H1 (cell line): ENCODE results near the gene EMP3. TPM values are rescaled to one million over a fixed set of nuclear protein-coding genes. Genes with fewer than 3 reads are reported as not detected.

Experiments
- CTCF ChIA-PET: fragments of 300-600 bp; sonication (Branson Sonifier 250); formaldehyde crosslinking; loops from one replicate; lab custom pipeline; 2021; ENCODE audit not compliant: partially characterized antibody; lab: Charles Lee
- POLR2A ChIA-PET: fragments of 300-600 bp; sonication (Branson Sonifier 250); formaldehyde crosslinking; loops from one replicate; lab custom pipeline; 2021; ENCODE audit warnings: inconsistent platforms; ENCODE audit not compliant: partially characterized antibody; lab: Charles Lee
- DNase-seq, 2 experiments: peaks; one replicate each; pipeline versions ENCODE4 v3.0.0 to v3.0.0-alpha.2; 2010 to 2022; ENCODE audit warnings: low spot score in 2 of 2, low read depth in 1 of 2, mixed read lengths in 1 of 2
- FAIRE-seq: peaks from 2 replicates; lab custom pipeline; 2011; peaks lifted over from hg19 to GRCh38; lab: Jason Lieb, UNC
- H2AFZ ChIP-seq: 2 replicates; pipeline ENCODE4 v1.8.1; 2012; ENCODE audit warnings: low read length, inconsistent platforms
- H2AK5ac ChIP-seq: 2 replicates; pipeline ENCODE4 v1.6.1; 2013; ENCODE audit warnings: low read depth, low read length
- H2BK120ac ChIP-seq: replicated peaks from 2 replicates; pipeline ENCODE3; 2013; ENCODE audit warnings: low read depth, low read length, inconsistent platforms
- H2BK12ac ChIP-seq: 2 replicates; pipeline ENCODE4 v1.6.1; 2013; ENCODE audit warnings: low read depth, low read length
- H2BK15ac ChIP-seq: 2 replicates; pipeline ENCODE4 v1.6.1; 2013; ENCODE audit warnings: low read length
- H2BK20ac ChIP-seq: 2 replicates; pipeline ENCODE4 v1.6.1; 2013; ENCODE audit warnings: low read length
- H2BK5ac ChIP-seq: 2 replicates; pipeline ENCODE4 v1.6.1; 2013; ENCODE audit warnings: low read depth, low read length
- H3K14ac ChIP-seq: 2 replicates; pipeline ENCODE4 v1.6.1; 2013; ENCODE audit warnings: inconsistent platforms; ENCODE audit not compliant: insufficient read length
- H3K18ac ChIP-seq: 2 replicates; pipeline ENCODE4 v1.6.1; 2013; ENCODE audit warnings: low read length; ENCODE audit errors: extremely low read depth
- H3K23ac ChIP-seq: 2 replicates; pipeline ENCODE4 v1.6.1; 2013; ENCODE audit warnings: inconsistent platforms; ENCODE audit not compliant: insufficient read length
- H3K23me2 ChIP-seq: 2 replicates; pipeline ENCODE4 v1.6.1; 2013; ENCODE audit warnings: low read depth, low read length
- H3K27ac ChIP-seq: 2 replicates; pipeline ENCODE4 v1.6.1; 2011; ENCODE audit warnings: low read depth, low read length, inconsistent platforms
- H3K27me3 ChIP-seq, 4 experiments: replicated peaks in 1 of 4; 1 replicate in 1 of 4; 2 replicates in 3 of 4; pipeline versions ENCODE4 v1.6.1 to v1.8.1; 2011 to 2013; ENCODE audit warnings: low read length in 3 of 4, mild to moderate bottlenecking in 3 of 4, inconsistent platforms in 2 of 4, mixed read lengths in 2 of 4, moderate library complexity in 1 of 4; ENCODE audit not compliant: control insufficient read depth in 3 of 4, insufficient read depth in 3 of 4; ENCODE audit errors: extremely low read depth in 1 of 4
- H3K36me3 ChIP-seq, 4 experiments: 2 replicates each; pipeline versions ENCODE4 v1.6.1 to v1.8.1; 2011 to 2013; ENCODE audit warnings: mild to moderate bottlenecking in 4 of 4, low read length in 3 of 4, moderate library complexity in 2 of 4, control low read depth in 1 of 4, inconsistent platforms in 1 of 4; ENCODE audit not compliant: insufficient read depth in 4 of 4, control insufficient read depth in 2 of 4
- H3K4ac ChIP-seq: replicated peaks from 2 replicates; pipeline ENCODE3; 2013; ENCODE audit warnings: low read length, low read depth, mixed read lengths, inconsistent platforms; ENCODE audit not compliant: insufficient read length
- H3K4me1 ChIP-seq, 4 experiments: replicated peaks in 1 of 4; 1 replicate in 1 of 4; 2 replicates in 3 of 4; pipeline versions ENCODE4 v1.6.1 to v1.8.1; 2011 to 2013; ENCODE audit warnings: low read length in 3 of 4, inconsistent platforms in 2 of 4, mixed read lengths in 1 of 4; ENCODE audit not compliant: insufficient read depth in 4 of 4, control insufficient read depth in 3 of 4
- H3K4me2 ChIP-seq, 2 experiments: 2 replicates each; pipeline versions ENCODE4 v1.6.1 to v1.8.1; 2011 to 2013; ENCODE audit warnings: low read depth in 2 of 2, low read length in 2 of 2, control low read depth in 1 of 2, inconsistent platforms in 1 of 2, mild to moderate bottlenecking in 1 of 2; ENCODE audit not compliant: insufficient read depth in 1 of 2
- H3K4me3 ChIP-seq, 4 experiments: fragments of 200-600, 300-600 bp in 1 of 4; sonication (generic), shearing (Covaris generic), sonication (Bioruptor Twin) in 1 of 4; 2 replicates each; pipeline versions ENCODE4 v1.5.1 to v1.8.1; 2011 to 2016; ENCODE audit warnings: low read length in 4 of 4, low read depth in 3 of 4, control low read depth in 2 of 4, inconsistent platforms in 2 of 4, mild to moderate bottlenecking in 2 of 4, mixed read lengths in 1 of 4, moderate library complexity in 1 of 4; ENCODE audit not compliant: insufficient read depth in 2 of 4; ENCODE audit errors: extremely low read depth in 1 of 4
- H3K56ac ChIP-seq: replicated peaks from 2 replicates; pipeline ENCODE3; 2013; ENCODE audit warnings: low read depth, mild to moderate bottlenecking, mixed read lengths, low read length, inconsistent platforms; ENCODE audit not compliant: insufficient read length
- H3K79me1 ChIP-seq: 2 replicates; pipeline ENCODE4 v1.6.1; 2013; ENCODE audit warnings: low read depth, low read length, control low read depth
- H3K79me2 ChIP-seq, 2 experiments: 2 replicates each; pipeline versions ENCODE4 v1.6.1 to v1.8.1; 2012 to 2013; ENCODE audit warnings: low read length in 2 of 2, mild to moderate bottlenecking in 2 of 2, inconsistent platforms in 1 of 2; ENCODE audit not compliant: insufficient read depth in 2 of 2, control insufficient read depth in 1 of 2
- H3K9ac ChIP-seq, 4 experiments: replicated peaks in 1 of 4; 1 replicate in 1 of 4; 2 replicates in 3 of 4; pipeline versions ENCODE4 v1.6.1 to v1.8.1; 2011 to 2013; ENCODE audit warnings: low read depth in 3 of 4, low read length in 3 of 4, control low read depth in 2 of 4, mild to moderate bottlenecking in 2 of 4, moderate library complexity in 2 of 4, inconsistent platforms in 1 of 4; ENCODE audit errors: extremely low read depth in 1 of 4
- H3K9me3 ChIP-seq, 2 experiments: 2 replicates each; pipeline versions ENCODE4 v1.6.1 to v1.8.1; 2012 to 2013; ENCODE audit warnings: mild to moderate bottlenecking in 2 of 2, moderate library complexity in 2 of 2, control low read depth in 1 of 2, inconsistent platforms in 1 of 2, low read depth in 1 of 2, low read length in 1 of 2, mixed read lengths in 1 of 2; ENCODE audit not compliant: insufficient read depth in 2 of 2
- H4K20me1 ChIP-seq, 2 experiments: replicated peaks in 1 of 2; 2 replicates each; pipeline versions ENCODE3 to v1.8.1; 2011 to 2013; ENCODE audit warnings: inconsistent platforms in 2 of 2, low read length in 2 of 2, mild to moderate bottlenecking in 1 of 2; ENCODE audit not compliant: insufficient read depth in 2 of 2, control insufficient read depth in 1 of 2
- H4K5ac ChIP-seq: 2 replicates; pipeline ENCODE4 v1.6.1; 2013; ENCODE audit warnings: low read length, low read depth, mixed read lengths, inconsistent platforms; ENCODE audit not compliant: insufficient read length
- H4K8ac ChIP-seq: 2 replicates; pipeline ENCODE4 v1.8.0; 2013; ENCODE audit warnings: mild to moderate bottlenecking, moderate library complexity, low read length, inconsistent platforms; ENCODE audit not compliant: insufficient read depth; ENCODE audit errors: extremely low read depth
- H4K91ac ChIP-seq: replicated peaks from 2 replicates; pipeline ENCODE3; 2013; ENCODE audit warnings: low read length, mixed read lengths, inconsistent platforms; ENCODE audit not compliant: insufficient read length
- ATF2 ChIP-seq: IDR thresholded peaks from 2 replicates; pipeline ENCODE4 v1.6.1; 2012; ENCODE audit warnings: low read length, inconsistent platforms
- CHD2 ChIP-seq: IDR thresholded peaks from 2 replicates; pipeline ENCODE4 v1.6.1; 2012; ENCODE audit warnings: low read length, improper control_type of control experiment
- CTBP2 ChIP-seq: IDR thresholded peaks from 2 replicates; pipeline ENCODE4 v1.7.0; 2011; ENCODE audit warnings: borderline replicate concordance, mild to moderate bottlenecking, moderate library complexity, mixed read lengths, low read length; ENCODE audit not compliant: insufficient read depth, insufficient read length
- EP300 ChIP-seq, 2 experiments: IDR thresholded peaks; 1 replicate in 1 of 2; 2 replicates in 1 of 2; pipeline ENCODE4 v1.6.1; 2011 to 2012; ENCODE audit warnings: low read depth in 2 of 2, low read length in 2 of 2, mild to moderate bottlenecking in 2 of 2, borderline replicate concordance in 1 of 2, inconsistent platforms in 1 of 2, moderate library complexity in 1 of 2
- EZH2 ChIP-seq: fragments of 200-600 bp; sonication (generic); IDR thresholded peaks from 2 replicates; pipeline ENCODE4 v1.7.1; 2012; ENCODE audit warnings: low read depth, mild to moderate bottlenecking, moderate library complexity, low read length, inconsistent platforms; ENCODE audit not compliant: severe bottlenecking
- HDAC2 ChIP-seq, 2 experiments: fragments of 300-600 bp in 1 of 2; sonication (generic) in 1 of 2; IDR thresholded peaks; 2 replicates each; pipeline ENCODE4 v1.6.1; 2011 to 2012; ENCODE audit warnings: low read depth in 2 of 2, low read length in 2 of 2, mild to moderate bottlenecking in 2 of 2, moderate library complexity in 2 of 2, borderline replicate concordance in 1 of 2, inconsistent platforms in 1 of 2
- KDM5A ChIP-seq: fragments of 200-600 bp; IDR thresholded peaks from 2 replicates; pipeline ENCODE4 v1.7.1; 2012; ENCODE audit warnings: mild to moderate bottlenecking, low read length, inconsistent platforms, mixed read lengths
- POLR2A ChIP-seq, 2 experiments: IDR thresholded peaks; 1 replicate in 1 of 2; 2 replicates in 1 of 2; pipeline ENCODE4 v1.6.1; 2011; ENCODE audit warnings: low read depth in 2 of 2, low read length in 2 of 2, mild to moderate bottlenecking in 2 of 2; ENCODE audit errors: control extremely low read depth in 1 of 2
- SIX5 ChIP-seq: IDR thresholded peaks from 2 replicates; pipeline ENCODE4 v1.6.1; 2011; ENCODE audit warnings: mild to moderate bottlenecking, low read depth, low read length
- SP2 ChIP-seq: IDR thresholded peaks from 2 replicates; pipeline ENCODE4 v1.6.1; 2012; ENCODE audit warnings: mild to moderate bottlenecking, low read length, inconsistent platforms
- SUZ12 ChIP-seq: fragments of 200-600 bp; sonication (generic); IDR thresholded peaks from 2 replicates; pipeline ENCODE4 v1.6.1; 2012; ENCODE audit warnings: mild to moderate bottlenecking, inconsistent platforms, low read length, moderate library complexity, mixed read lengths
- TEAD4 ChIP-seq: IDR thresholded peaks from 2 replicates; pipeline ENCODE4 v1.6.1; 2012; ENCODE audit warnings: low read depth, low read length, inconsistent platforms, mixed read lengths
- WGBS, 2 experiments: shearing (Covaris generic) in 1 of 2; methylation state at CpG; one replicate each; pipeline versions ENCODE4 v1.1.6 to v1.1.7; 2013 to 2015; ENCODE audit warnings: low lambda C conversion rate in 2 of 2, mixed read lengths in 2 of 2, inconsistent platforms in 1 of 2, low coverage in 1 of 2, missing lambda C conversion rate in 1 of 2; ENCODE audit not compliant: insufficient replicate concordance in 2 of 2, insufficient coverage in 1 of 2, insufficient read length in 1 of 2; ENCODE audit errors: extremely low coverage in 1 of 2, missing lambda C conversion rate in 1 of 2; 5-methylcytosine and 5-hydroxymethylcytosine counted together
- polyA plus RNA-seq, 7 experiments: library from polyadenylated mRNA; depleted of rRNA in 3 of 7; stranded (reverse) in 5 of 7; unstranded in 2 of 7; fragments of >200 nt in 5 of 7; fragments of 200-250 nt in 2 of 7; gene quantifications; 1 replicate in 5 of 7; 2 replicates in 1 of 7; 4 replicates in 1 of 7; pipeline versions ENCODE4 v1.2.1 to v1.2.3, GENCODE V29; 2011 to 2013; ENCODE audit warnings: missing spikeins in 2 of 7, mixed read lengths in 2 of 7
- total RNA-seq: library from RNA; stranded (reverse); fragmentation: NEBNext Ultra II Directional; extraction: Animal tissue kit (Norgen Biotek cat#: 25700); gene quantifications from 2 replicates; pipeline ENCODE4 v1.2.1, GENCODE V29; 2021

The EMP3 gene
- total and polyA plus RNA-seq, 2 of the 8 experiments (the other 6 are each of a cell fraction or from before 2014, with no cell fraction given): 18.4 to 87.8 TPM

- no peak overlapping the region for H2AK5ac ChIP-seq
- TF ChIP-seq EP300 (IDR thresholded peaks at IDR 0.05; ENCODE audit: borderline replicate concordance in 1 of 2, low read depth in 2 of 2, low read length in 2 of 2): no peak
- no peak for TF ChIP-seq SIX5
- TF ChIP-seq ATF2: no peak
- no peak for TF ChIP-seq HDAC2 (IDR thresholded peaks at IDR 0.05; ENCODE audit: borderline replicate concordance in 1 of 2, low read depth in 2 of 2, low read length in 2 of 2)
- no peak for TF ChIP-seq CTBP2
- no peak for TF ChIP-seq TEAD4
- TF ChIP-seq SUZ12: no peak
- no peak for TF ChIP-seq SP2
- TF ChIP-seq POLR2A (IDR thresholded peaks at IDR 0.05; ENCODE audit: control extremely low read depth in 1 of 2, low read depth in 2 of 2, low read length in 2 of 2): no peak
- no peak for TF ChIP-seq CHD2
- TF ChIP-seq EZH2: no peak
- no peak for TF ChIP-seq KDM5A
- no peak overlapping the region for H2BK120ac ChIP-seq
- no peak overlapping the region for H4K5ac ChIP-seq
- no peak overlapping the region for H3K4me3 ChIP-seq
- no peak overlapping the region for H3K4ac ChIP-seq
- H2BK15ac ChIP-seq: no peak overlapping the region
- H3K14ac ChIP-seq: no peak overlapping the region
- ChIA-PET POLR2A (interaction anchor here (0.6 to 1.2 kb wide), 2 partner anchors 17 to 874 kb away, joined by 3 read pairs; a partner anchor contains a TSS), CTCF (interaction anchor here (0.5 to 4.4 kb wide), 7 partner anchors 9 to 213 kb away, joined by 3 to 29 read pairs (median 4); partner anchors contain the start of gene GRWD1)
- no peak overlapping the region for H2BK20ac ChIP-seq
- H3K18ac ChIP-seq: no peak overlapping the region; the same call in 1 of the 2 replicates
- H2BK5ac ChIP-seq: no peak overlapping the region
- H4K91ac ChIP-seq: no peak overlapping the region
- no peaks in the 10 kb centered on the region for H3K36me3 ChIP-seq
- FAIRE-seq (no peak), DNase-seq (no peak)
- H4K20me1 ChIP-seq: no peaks in the 10 kb centered on the region
- no peak overlapping the region for H3K23ac ChIP-seq
- H3K23me2 ChIP-seq: peaks cover under 1% of the 10 kb centered on the region; the same call in 1 of the 2 replicates
- H3K9ac ChIP-seq: no peak overlapping the region
- no peak overlapping the region for H3K56ac ChIP-seq
- no peak overlapping the region for H2AFZ ChIP-seq
- no peak overlapping the region for H2BK12ac ChIP-seq
- no peaks in the 10 kb centered on the region for H3K79me2 ChIP-seq
- no peak overlapping the region for H3K27ac ChIP-seq
- no peak overlapping the region for H4K8ac ChIP-seq
- no peaks in the 10 kb centered on the region for H3K9me3 ChIP-seq
- H3K27me3 ChIP-seq: no peaks in the 10 kb centered on the region
- 89% methylated on average over 14 of the region's 14 CpGs; no CpG with 5 or more reads in 1 of the 2 experiments for WGBS, 2 experiments
- H3K4me2 ChIP-seq: no peak overlapping the region
- no peaks in the 10 kb centered on the region for H3K79me1 ChIP-seq
- H3K4me1 ChIP-seq: peaks cover 0 to 8% (median 2%) of the 10 kb centered on the region in 4 experiments; a peak in 5 of 7 replicates
Measured at GRCh38 chr19:48338253-48338755, 13.0 kb downstream of the EMP3 start.
